ENCODE measurements around the gene ISY1. TPM values are rescaled to one million over a fixed set of nuclear protein-coding genes. Genes with fewer than 3 reads are reported as not detected.
A peak's percentile ranks its signal among the peaks of the same experiment; 100 is the strongest.
"Not testable (repeated sequence)": the region's sequence is repeated elsewhere in the genome, so short reads cannot be mapped to it uniquely, and the experiment has no call there.

ISY1 gene
- total and polyA plus RNA-seq, 4 donors, result 23.8 to 30.3 (median 26.2) TPM

DNA sequence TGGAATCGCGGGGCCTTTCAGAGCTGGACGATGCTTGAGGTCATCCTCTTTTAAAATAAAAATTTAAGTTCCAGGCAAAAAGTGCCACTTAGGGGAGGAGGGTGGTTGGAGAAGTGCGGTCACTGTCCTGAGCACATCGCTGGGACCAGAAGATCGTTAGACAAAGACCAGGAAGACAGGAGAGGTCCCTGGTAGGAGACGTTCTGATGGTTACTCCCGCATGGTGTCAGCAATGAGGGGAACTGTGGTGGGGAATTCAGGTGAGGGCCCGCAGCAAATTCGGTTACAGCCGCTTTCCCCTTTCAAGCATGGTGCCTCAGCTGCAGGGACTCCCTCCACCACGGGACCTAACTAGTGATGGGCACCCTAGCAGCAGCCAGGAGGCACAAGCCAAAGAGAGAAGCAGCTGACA lies 1.0 kb upstream of the ISY1 start:
- Histone ChIP-seq H3K9me3 (ENCODE audit: control insufficient read depth, low read length) (no peaks in the 10 kb centered on the region), H3K4me1 (ENCODE audit: control insufficient read depth in 1 of 2, insufficient read depth in 2 of 2, low read length in 2 of 2) (peaks cover 0 to 5% of the 10 kb centered on the region in 2 donors), H3K27me3 (ENCODE audit: control insufficient read depth in 1 of 2, insufficient read depth in 2 of 2, low read length in 1 of 2) (no peaks in the 10 kb centered on the region), H3K27ac (ENCODE audit: low read depth in 1 of 2, low read length in 2 of 2) (peak overlapping the region; percentile 69 to 91), H3K4me3 (ENCODE audit: low read length in 2 of 2) (peak overlapping the region; percentile 77 to 86), H3K36me3 (ENCODE audit: control insufficient read depth in 1 of 2, insufficient read depth in 2 of 2, low read length in 1 of 2) (peaks cover 0 to under 1% of the 10 kb centered on the region in 2 donors)
- 1 to 2% methylated on average over 12 of the region's 12 CpGs for WGBS, 2 donors
- ATAC-seq (ENCODE audit: low FRiP score), result no peak
- intact Hi-C loops (cut with DNase I), result no loop called here
- DNase-seq, result no peak

- intact Hi-C loops (cut with DNase I), result no loop called here
- no peaks in the 10 kb centered on the region for H3K9me3 ChIP-seq (ENCODE audit: control insufficient read depth, low read length)
- peaks cover 2 to 4% of the 10 kb centered on the region in 2 donors for H3K36me3 ChIP-seq (ENCODE audit: control insufficient read depth in 1 of 2, insufficient read depth in 2 of 2, low read length in 1 of 2)
- no peak overlapping the region for H3K27ac ChIP-seq (ENCODE audit: low read depth in 1 of 2, low read length in 2 of 2)
- H3K27me3 ChIP-seq (ENCODE audit: control insufficient read depth in 1 of 2, insufficient read depth in 2 of 2, low read length in 1 of 2), result no peaks in the 10 kb centered on the region
- DNase-seq, result no peak
- no peak for ATAC-seq (ENCODE audit: low FRiP score)
- H3K4me3 ChIP-seq (ENCODE audit: low read length in 2 of 2), result no peak overlapping the region
- H3K4me1 ChIP-seq (ENCODE audit: control insufficient read depth in 1 of 2, insufficient read depth in 2 of 2, low read length in 2 of 2), result peaks cover 0 to 1% of the 10 kb centered on the region in 2 donors
Measured at GRCh38 chr3:129144786-129145185, 16.1 kb downstream of the ISY1 start.

- H3K4me3 ChIP-seq (ENCODE audit: low read length in 2 of 2); H3K27ac ChIP-seq (ENCODE audit: low read depth in 1 of 2, low read length in 2 of 2); H3K27me3 ChIP-seq (ENCODE audit: control insufficient read depth in 1 of 2, insufficient read depth in 2 of 2, low read length in 1 of 2); H3K36me3 ChIP-seq (ENCODE audit: control insufficient read depth in 1 of 2, insufficient read depth in 2 of 2, low read length in 1 of 2); H3K9me3 ChIP-seq (ENCODE audit: control insufficient read depth, low read length); DNase-seq; H3K4me1 ChIP-seq (ENCODE audit: control insufficient read depth in 1 of 2, insufficient read depth in 2 of 2, low read length in 2 of 2); ATAC-seq (ENCODE audit: low FRiP score); intact Hi-C loops (cut with DNase I): not testable (repeated sequence)
- 88 to 92% methylated on average over 5 of the region's 5 CpGs for WGBS, 2 donors
Measured at GRCh38 chr3:129141011-129141410, 19.9 kb downstream of the ISY1 start.

DNA sequence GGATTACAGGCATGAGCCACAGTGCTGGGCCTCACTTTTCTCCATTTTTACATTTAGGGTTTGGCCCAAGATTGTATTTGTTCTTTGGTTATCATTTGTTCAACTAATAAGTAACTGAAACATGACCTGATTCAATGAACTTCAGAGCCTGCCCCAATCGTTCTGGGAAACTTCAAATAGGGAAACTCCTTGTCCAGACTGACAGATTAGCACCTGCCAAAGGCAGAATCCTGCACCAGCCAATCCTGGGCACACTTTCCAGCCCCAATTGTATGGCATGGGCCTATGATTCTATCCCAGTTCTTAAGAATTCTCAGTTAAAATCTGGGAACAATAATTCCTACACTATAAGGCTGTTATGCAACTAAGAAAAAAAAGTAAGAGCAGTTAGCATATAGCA lies 21.0 kb downstream of the ISY1 start:
- WGBS, 2 donors, result 63 to 69% methylated on average over 1 of the region's 1 CpG
- ATAC-seq (ENCODE audit: low FRiP score) (no peak), DNase-seq (no peak)
- H3K27me3 ChIP-seq (ENCODE audit: control insufficient read depth in 1 of 2, insufficient read depth in 2 of 2, low read length in 1 of 2), result no peaks in the 10 kb centered on the region
- no peaks in the 10 kb centered on the region for H3K9me3 ChIP-seq (ENCODE audit: control insufficient read depth, low read length)
- no peak overlapping the region for H3K4me3 ChIP-seq (ENCODE audit: low read length in 2 of 2)
- H3K36me3 ChIP-seq (ENCODE audit: control insufficient read depth in 1 of 2, insufficient read depth in 2 of 2, low read length in 1 of 2), result peaks cover 2 to 4% of the 10 kb centered on the region in 2 donors
- no peak overlapping the region for H3K27ac ChIP-seq (ENCODE audit: low read depth in 1 of 2, low read length in 2 of 2)
- intact Hi-C loops (cut with DNase I), result no loop called here
- no peaks in the 10 kb centered on the region for H3K4me1 ChIP-seq (ENCODE audit: control insufficient read depth in 1 of 2, insufficient read depth in 2 of 2, low read length in 2 of 2)

DNA sequence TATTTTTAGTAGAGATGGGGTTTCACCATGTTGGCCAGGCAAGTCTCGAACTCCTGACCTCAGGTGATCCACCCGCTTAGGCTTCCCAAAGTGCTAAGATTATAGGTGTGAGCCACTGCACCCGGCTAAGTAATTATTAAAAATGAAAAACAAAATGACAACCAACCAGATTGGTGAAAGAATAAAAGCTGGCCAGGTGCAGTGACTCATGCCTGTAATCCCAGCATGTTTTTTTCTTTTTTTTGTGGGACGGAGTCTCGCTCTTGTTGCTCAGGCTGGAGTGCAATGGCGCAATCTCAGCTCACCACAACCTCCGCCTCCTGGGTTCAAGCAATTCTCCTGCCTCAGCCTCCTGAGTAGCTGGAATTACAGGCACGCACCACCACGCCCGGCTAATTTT lies 24.6 kb downstream of the ISY1 start:
- peaks cover 3 to 15% of the 10 kb centered on the region in 2 donors for H3K36me3 ChIP-seq (ENCODE audit: control insufficient read depth in 1 of 2, insufficient read depth in 2 of 2, low read length in 1 of 2)
- H3K4me1 ChIP-seq (ENCODE audit: control insufficient read depth in 1 of 2, insufficient read depth in 2 of 2, low read length in 2 of 2); H3K27me3 ChIP-seq (ENCODE audit: control insufficient read depth in 1 of 2, insufficient read depth in 2 of 2, low read length in 1 of 2); H3K9me3 ChIP-seq (ENCODE audit: control insufficient read depth, low read length); DNase-seq; ATAC-seq (ENCODE audit: low FRiP score); H3K27ac ChIP-seq (ENCODE audit: low read depth in 1 of 2, low read length in 2 of 2); H3K4me3 ChIP-seq (ENCODE audit: low read length in 2 of 2); intact Hi-C loops (cut with DNase I): not testable (repeated sequence)
- 95 to 98% methylated on average over 10 of the region's 10 CpGs for WGBS, 2 donors

DNA sequence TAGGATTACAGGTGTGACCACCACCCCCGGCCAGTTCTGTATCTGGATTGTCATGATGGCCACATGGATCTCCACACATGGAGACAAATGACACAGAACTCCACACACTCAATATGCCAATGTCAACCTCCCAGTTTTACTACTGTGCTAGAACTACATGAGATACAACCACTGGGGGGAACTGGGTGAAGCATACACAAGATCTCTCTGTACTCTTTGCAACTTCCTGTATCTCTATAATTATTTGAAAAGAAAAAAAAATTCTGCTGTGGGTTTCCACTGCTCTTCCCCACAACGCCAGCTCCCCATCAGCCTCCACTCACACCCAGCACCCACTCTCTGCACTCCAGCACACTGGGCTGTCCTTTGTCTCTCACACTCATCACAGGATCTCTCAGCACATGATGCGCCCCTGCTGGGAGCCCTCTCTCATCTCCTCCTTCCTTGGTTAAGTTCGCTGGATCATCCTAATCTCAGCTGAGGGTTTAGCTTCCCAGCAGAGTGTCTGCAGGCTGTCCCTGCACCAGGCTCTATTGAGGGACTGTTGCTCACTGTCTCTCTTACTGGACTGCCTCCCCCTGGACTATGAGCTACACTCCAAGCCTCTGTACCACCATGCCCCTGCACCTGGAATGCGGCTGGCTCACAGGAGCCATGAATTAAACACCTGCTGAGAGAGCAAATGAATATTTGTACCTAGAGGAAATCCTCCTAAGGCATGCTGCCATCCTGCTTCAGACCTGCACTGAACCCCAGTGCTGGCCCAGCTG lies 28.6 kb downstream of the ISY1 start:
- intact Hi-C loops (cut with DNase I), result no loop called here
- DNase-seq (no peak), ATAC-seq (ENCODE audit: low FRiP score) (no peak)
- Histone ChIP-seq H3K4me1 (ENCODE audit: control insufficient read depth in 1 of 2, insufficient read depth in 2 of 2, low read length in 2 of 2) (no peaks in the 10 kb centered on the region), H3K4me3 (ENCODE audit: low read length in 2 of 2) (no peak overlapping the region), H3K9me3 (ENCODE audit: control insufficient read depth, low read length) (no peaks in the 10 kb centered on the region), H3K36me3 (ENCODE audit: control insufficient read depth in 1 of 2, insufficient read depth in 2 of 2, low read length in 1 of 2) (peaks cover 9 to 17% of the 10 kb centered on the region in 2 donors), H3K27ac (ENCODE audit: low read depth in 1 of 2, low read length in 2 of 2) (no peak overlapping the region), H3K27me3 (ENCODE audit: control insufficient read depth in 1 of 2, insufficient read depth in 2 of 2, low read length in 1 of 2) (no peaks in the 10 kb centered on the region)
- 84 to 89% methylated on average over 5 of the region's 5 CpGs for WGBS, 2 donors

DNA sequence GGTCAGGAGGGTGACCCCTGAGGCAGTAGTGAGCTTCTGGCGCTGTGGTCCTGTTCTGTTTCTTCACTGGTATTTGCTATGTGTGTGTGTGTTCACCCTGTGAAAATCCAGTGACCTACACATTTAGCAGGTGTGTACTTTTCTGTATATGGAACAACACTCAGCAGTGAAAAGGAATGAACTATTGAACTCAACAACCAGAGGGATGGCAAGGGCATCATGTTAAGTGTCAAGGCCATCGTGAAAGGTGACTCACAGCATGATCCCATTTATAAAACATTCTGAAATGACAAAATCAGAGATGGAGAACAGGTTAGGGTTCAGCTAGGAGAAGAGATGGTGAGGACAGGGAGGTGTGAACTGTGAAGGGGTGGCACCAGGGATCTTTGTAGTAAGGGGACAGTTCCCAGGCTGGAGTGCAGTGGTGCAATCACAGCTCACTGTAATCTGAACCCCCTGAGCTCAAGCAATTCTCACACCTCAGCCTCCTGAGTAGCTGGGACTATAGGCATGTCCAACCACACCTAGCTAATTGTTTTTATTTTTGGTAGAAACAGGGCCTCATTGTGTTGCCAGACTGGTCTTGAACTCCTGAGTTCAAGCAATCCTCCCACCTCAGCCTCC lies 29.3 kb downstream of the ISY1 start:
- Histone ChIP-seq H3K9me3 (ENCODE audit: control insufficient read depth, low read length) (no peaks in the 10 kb centered on the region), H3K4me1 (ENCODE audit: control insufficient read depth in 1 of 2, insufficient read depth in 2 of 2, low read length in 2 of 2) (no peaks in the 10 kb centered on the region), H3K36me3 (ENCODE audit: control insufficient read depth in 1 of 2, insufficient read depth in 2 of 2, low read length in 1 of 2) (peaks cover 9 to 17% of the 10 kb centered on the region in 2 donors), H3K27ac (ENCODE audit: low read depth in 1 of 2, low read length in 2 of 2) (no peak overlapping the region), H3K27me3 (ENCODE audit: control insufficient read depth in 1 of 2, insufficient read depth in 2 of 2, low read length in 1 of 2) (no peaks in the 10 kb centered on the region), H3K4me3 (ENCODE audit: low read length in 2 of 2) (no peak overlapping the region)
- ATAC-seq (ENCODE audit: low FRiP score) (no peak), DNase-seq (no peak)
- WGBS, 2 donors, result 78 to 80% methylated on average over 2 of the region's 2 CpGs
- intact Hi-C loops (cut with DNase I), result no loop called here

- no peak for ATAC-seq (ENCODE audit: low FRiP score)
- intact Hi-C loops (cut with DNase I), result no loop called here
- Histone ChIP-seq H3K27ac (ENCODE audit: low read depth in 1 of 2, low read length in 2 of 2) (no peak overlapping the region), H3K27me3 (ENCODE audit: control insufficient read depth in 1 of 2, insufficient read depth in 2 of 2, low read length in 1 of 2) (no peaks in the 10 kb centered on the region), H3K4me3 (ENCODE audit: low read length in 2 of 2) (no peak overlapping the region), H3K36me3 (ENCODE audit: control insufficient read depth in 1 of 2, insufficient read depth in 2 of 2, low read length in 1 of 2) (peaks cover 9 to 17% of the 10 kb centered on the region in 2 donors), H3K9me3 (ENCODE audit: control insufficient read depth, low read length) (no peaks in the 10 kb centered on the region), H3K4me1 (ENCODE audit: control insufficient read depth in 1 of 2, insufficient read depth in 2 of 2, low read length in 2 of 2) (no peaks in the 10 kb centered on the region)
- WGBS, 2 donors, result 84% methylated on average over 13 of the region's 13 CpGs
- no peak for DNase-seq
Measured at GRCh38 chr3:129130291-129130813, 30.5 kb downstream of the ISY1 start.
